ENCODE measurements around the gene TGM5.

The TGM5 gene

DNA sequence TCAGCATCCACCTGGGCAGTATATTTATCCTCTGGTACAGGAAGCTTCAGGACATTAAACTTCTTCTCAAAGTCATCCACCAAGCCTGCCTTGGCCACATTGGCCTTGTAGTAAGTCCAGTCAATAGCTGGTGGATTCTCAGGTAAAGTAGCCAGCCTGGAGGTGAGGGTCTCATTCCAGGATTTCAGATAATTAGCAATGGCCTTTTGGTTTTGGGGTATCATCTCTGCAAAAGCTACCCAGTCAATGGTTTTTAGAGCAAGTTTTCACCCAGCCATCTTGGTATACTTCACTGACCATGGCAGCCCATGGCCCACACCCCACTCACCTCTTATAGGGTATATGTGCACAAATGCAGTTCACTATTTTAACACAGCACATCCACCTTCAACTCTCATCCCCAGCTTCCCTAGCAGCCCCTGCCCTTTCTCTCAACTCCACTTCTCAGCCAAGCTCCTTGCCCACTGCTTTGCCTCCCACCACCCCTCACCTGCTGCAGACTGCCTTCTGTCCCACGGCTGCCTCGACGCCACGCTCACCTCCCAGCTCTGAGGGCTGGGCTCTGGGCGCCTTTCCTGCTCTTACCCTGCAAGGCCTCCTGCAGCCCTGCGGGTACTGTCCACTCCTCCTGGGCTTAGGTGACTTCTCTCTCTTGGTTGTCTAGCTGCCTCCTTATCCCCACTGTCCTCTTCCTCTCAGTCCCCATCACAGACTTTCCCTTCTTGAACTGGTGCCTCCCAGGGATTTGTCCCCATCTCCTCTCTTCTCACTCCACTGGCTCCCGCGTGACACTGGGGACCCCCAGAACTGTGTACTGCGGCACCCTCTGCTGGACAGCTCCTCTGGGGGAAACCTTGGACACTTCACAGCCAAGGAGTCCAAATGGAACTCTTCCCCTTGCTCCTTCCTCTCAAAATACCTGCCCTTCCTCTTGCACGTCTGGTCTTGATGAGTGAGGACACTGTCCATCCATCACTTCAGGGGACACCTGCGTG lies 1.7 kb upstream of the TGM5 start:
- TF ChIP-seq, protein P1, sequence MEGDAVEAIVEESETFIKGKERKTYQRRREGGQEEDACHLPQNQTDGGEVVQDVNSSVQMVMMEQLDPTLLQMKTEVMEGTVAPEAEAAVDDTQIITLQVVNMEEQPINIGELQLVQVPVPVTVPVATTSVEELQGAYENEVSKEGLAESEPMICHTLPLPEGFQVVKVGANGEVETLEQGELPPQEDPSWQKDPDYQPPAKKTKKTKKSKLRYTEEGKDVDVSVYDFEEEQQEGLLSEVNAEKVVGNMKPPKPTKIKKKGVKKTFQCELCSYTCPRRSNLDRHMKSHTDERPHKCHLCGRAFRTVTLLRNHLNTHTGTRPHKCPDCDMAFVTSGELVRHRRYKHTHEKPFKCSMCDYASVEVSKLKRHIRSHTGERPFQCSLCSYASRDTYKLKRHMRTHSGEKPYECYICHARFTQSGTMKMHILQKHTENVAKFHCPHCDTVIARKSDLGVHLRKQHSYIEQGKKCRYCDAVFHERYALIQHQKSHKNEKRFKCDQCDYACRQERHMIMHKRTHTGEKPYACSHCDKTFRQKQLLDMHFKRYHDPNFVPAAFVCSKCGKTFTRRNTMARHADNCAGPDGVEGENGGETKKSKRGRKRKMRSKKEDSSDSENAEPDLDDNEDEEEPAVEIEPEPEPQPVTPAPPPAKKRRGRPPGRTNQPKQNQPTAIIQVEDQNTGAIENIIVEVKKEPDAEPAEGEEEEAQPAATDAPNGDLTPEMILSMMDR (IDR thresholded peaks at IDR 0.05; ENCODE audit: low read depth, low read length, poor library complexity, severe bottlenecking) = no peak
- TF ChIP-seq EZH2phosphoT487 (IDR thresholded peaks at IDR 0.05; ENCODE audit: borderline replicate concordance, low read length) = no peak
- Histone ChIP-seq H3F3A (ENCODE audit: control insufficient read depth, insufficient read depth) (no peaks in the 10 kb centered on the region), H3K4me1 (ENCODE audit: control insufficient read depth, low read length) (peaks cover 16% of the 10 kb centered on the region), H4K20me1 (ENCODE audit: control insufficient read depth, insufficient read depth, low read depth, low read length) (no peaks in the 10 kb centered on the region), H3K36me3 (ENCODE audit: control insufficient read depth, low read length) (no peaks in the 10 kb centered on the region), H3K79me2 (ENCODE audit: control insufficient read depth, low read length) (no peaks in the 10 kb centered on the region), H3K4me3 (ENCODE audit: low read length) (no peak overlapping the region), H3K27ac (ENCODE audit: low read depth, low read length) (no peak overlapping the region), H3K4me2 (ENCODE audit: low read length) (no peak overlapping the region), H3K9me2 (replicated peaks; ENCODE audit: control insufficient read depth, low read length) (no peaks in the 10 kb centered on the region), H3K9me3 (ENCODE audit: control insufficient read depth, insufficient read depth, low read length) (peaks cover 4% of the 10 kb centered on the region; the same call in 1 of the 2 replicates), H3K27me3 (ENCODE audit: control insufficient read depth, low read length) (peaks cover 10% of the 10 kb centered on the region)

DNA sequence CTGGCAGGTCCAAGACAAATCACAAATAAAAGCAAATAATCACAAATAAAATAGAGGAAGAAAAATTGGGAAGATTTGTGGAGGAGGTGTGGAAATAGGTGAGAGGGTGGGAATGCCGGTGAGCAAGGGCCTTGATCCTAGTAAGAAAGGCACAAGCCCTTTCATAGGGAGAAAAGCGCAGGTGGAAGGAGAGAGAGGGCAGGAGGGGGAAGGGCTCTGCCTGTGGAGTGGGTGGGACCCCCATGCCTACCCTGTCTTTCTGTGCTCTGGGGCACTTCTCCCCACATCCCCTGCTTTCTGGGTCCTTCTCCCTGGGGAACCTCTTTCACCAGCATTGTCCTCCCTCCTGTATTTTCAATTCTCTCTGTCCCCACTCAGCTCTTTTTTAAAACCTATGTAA lies 711 bp upstream of the TGM5 start:
- H3K4me1 ChIP-seq (ENCODE audit: control insufficient read depth, low read length) = peaks cover 16% of the 10 kb centered on the region
- no peak overlapping the region for H3K4me3 ChIP-seq (ENCODE audit: low read length)
- no peaks in the 10 kb centered on the region for H4K20me1 ChIP-seq (ENCODE audit: control insufficient read depth, insufficient read depth, low read depth, low read length)
- H3K79me2 ChIP-seq (ENCODE audit: control insufficient read depth, low read length) = no peaks in the 10 kb centered on the region
- peaks cover 3% of the 10 kb centered on the region; the same call in 1 of the 2 replicates for H3K9me3 ChIP-seq (ENCODE audit: control insufficient read depth, insufficient read depth, low read length)
- no peak overlapping the region for H3K27ac ChIP-seq (ENCODE audit: low read depth, low read length)
- no peaks in the 10 kb centered on the region for H3K9me2 ChIP-seq (replicated peaks; ENCODE audit: control insufficient read depth, low read length)
- H3K4me2 ChIP-seq (ENCODE audit: low read length) = no peak overlapping the region
- H3K27me3 ChIP-seq (ENCODE audit: control insufficient read depth, low read length) = peaks cover 19% of the 10 kb centered on the region
- no peaks in the 10 kb centered on the region for H3K36me3 ChIP-seq (ENCODE audit: control insufficient read depth, low read length)
- TF ChIP-seq, protein P1 (IDR thresholded peaks at IDR 0.05; ENCODE audit: low read depth, low read length, poor library complexity, severe bottlenecking) = no peak
- H3F3A ChIP-seq (ENCODE audit: control insufficient read depth, insufficient read depth) = no peaks in the 10 kb centered on the region

DNA sequence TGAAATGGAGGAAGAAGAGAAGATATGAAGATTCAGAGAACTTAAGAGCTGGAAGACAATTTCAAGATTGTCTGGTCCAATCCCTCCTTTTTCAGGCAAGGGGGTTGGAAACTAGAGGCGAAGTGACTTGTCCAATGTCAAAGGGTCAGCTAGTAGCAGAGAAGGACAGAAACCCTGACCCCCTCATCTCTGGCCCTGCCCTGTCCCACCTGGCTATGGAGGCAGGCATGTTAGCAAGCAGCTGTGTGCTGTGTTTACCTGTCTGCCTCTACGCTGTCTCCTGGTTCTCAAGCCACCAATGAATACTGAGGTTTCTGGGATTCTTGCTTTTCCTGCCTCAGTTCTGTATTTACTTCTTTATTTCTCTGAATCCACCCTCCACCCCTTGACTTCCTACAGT lies 342 bp downstream of the TGM5 start:
- Histone ChIP-seq H3K27ac (ENCODE audit: low read depth, low read length) (no peak overlapping the region), H3K36me3 (ENCODE audit: control insufficient read depth, low read length) (no peaks in the 10 kb centered on the region), H3F3A (ENCODE audit: control insufficient read depth, insufficient read depth) (no peaks in the 10 kb centered on the region), H3K79me2 (ENCODE audit: control insufficient read depth, low read length) (no peaks in the 10 kb centered on the region), H3K4me1 (ENCODE audit: control insufficient read depth, low read length) (peaks cover 16% of the 10 kb centered on the region), H4K20me1 (ENCODE audit: control insufficient read depth, insufficient read depth, low read depth, low read length) (no peaks in the 10 kb centered on the region), H3K4me3 (ENCODE audit: low read length) (no peak overlapping the region), H3K9me2 (replicated peaks; ENCODE audit: control insufficient read depth, low read length) (no peaks in the 10 kb centered on the region), H3K27me3 (ENCODE audit: control insufficient read depth, low read length) (peaks cover 19% of the 10 kb centered on the region), H3K4me2 (ENCODE audit: low read length) (no peak overlapping the region), H3K9me3 (ENCODE audit: control insufficient read depth, insufficient read depth, low read length) (no peaks in the 10 kb centered on the region)
- no peak for TF ChIP-seq EZH2phosphoT487 (IDR thresholded peaks at IDR 0.05; ENCODE audit: borderline replicate concordance, low read length)
- TF ChIP-seq, protein P1 (IDR thresholded peaks at IDR 0.05; ENCODE audit: low read depth, low read length, poor library complexity, severe bottlenecking) = no peak

Data from DOHH2 (cell line).